HepG2 (cell line): ENCODE results near the gene RPL19. TPM values are rescaled to one million over a fixed set of nuclear protein-coding genes. Genes with fewer than 3 reads are reported as not detected.

ENCODE experiments used
- ASH2L ChIP-seq: fragments of 300-600, 200-600 bp; sonication (generic); IDR thresholded peaks from 2 replicates; pipeline ENCODE4 v1.7.0; 2017; ENCODE audit warnings: low read depth, mild to moderate bottlenecking, moderate library complexity, mixed read lengths, low read length; ENCODE audit not compliant: insufficient read length
- CCDC6 ChIP-seq: sonication (generic); formaldehyde crosslinking; IDR thresholded peaks from 2 replicates; pipeline ENCODE4 v1.8.1; 2022; ENCODE audit warnings: mild to moderate bottlenecking, missing genetic modification reagents, moderate library complexity
- CHD2 ChIP-seq: IDR thresholded peaks from 2 replicates; pipeline ENCODE4 v1.6.1; 2011; ENCODE audit warnings: low read depth, low read length, improper control_type of control experiment
- GRHL1 ChIP-seq: sonication (generic); formaldehyde crosslinking; conservative IDR thresholded peaks from 2 replicates; pipeline ENCODE4 v1.8.0; 2022; ENCODE audit warnings: missing genetic modification reagents
- HMG20A ChIP-seq: IDR thresholded peaks from 2 replicates; pipeline ENCODE4 v1.6.1; 2016; ENCODE audit warnings: borderline replicate concordance
- HNRNPUL1 ChIP-seq: fragments of 200-400 bp; formaldehyde crosslinking; IDR thresholded peaks from 2 replicates; pipeline ENCODE4 v1.6.1; 2017; ENCODE audit warnings: low read depth, mild to moderate bottlenecking, low read length, moderate library complexity
- HOXA9 ChIP-seq: sonication (generic); formaldehyde crosslinking; IDR thresholded peaks from 2 replicates; pipeline ENCODE4 v1.8.1; 2022; ENCODE audit warnings: missing genetic modification reagents, mild to moderate bottlenecking, moderate library complexity, borderline replicate concordance
- KDM2A ChIP-seq: sonication (generic); formaldehyde crosslinking; IDR thresholded peaks from 2 replicates; pipeline ENCODE4 v1.4.0; 2020; ENCODE audit warnings: low read depth, missing genetic modification reagents, borderline replicate concordance
- KMT2B ChIP-seq: IDR thresholded peaks from 2 replicates; pipeline ENCODE4 v1.6.1; 2016; ENCODE audit warnings: missing genetic modification reagents, missing compliant biosample characterization
- NFKBIZ ChIP-seq: IDR thresholded peaks from 2 replicates; pipeline ENCODE4 v1.6.1; 2018; ENCODE audit warnings: missing genetic modification reagents, missing compliant biosample characterization
- RCOR2 ChIP-seq: IDR thresholded peaks from 2 replicates; pipeline ENCODE4 v1.6.1; 2016; ENCODE audit warnings: missing biosample characterization, missing genetic modification reagents
- SETDB1 ChIP-seq: sonication (generic); formaldehyde crosslinking; IDR thresholded peaks from 2 replicates; pipeline ENCODE4 v1.5.1; 2020; ENCODE audit warnings: missing genetic modification reagents, mild to moderate bottlenecking, borderline replicate concordance
- ZNF274 ChIP-seq: sonication (generic); formaldehyde crosslinking; IDR thresholded peaks from 2 replicates; pipeline ENCODE4 v1.5.1; 2020; ENCODE audit warnings: mild to moderate bottlenecking, missing genetic modification reagents
- ZNF3 ChIP-seq: IDR thresholded peaks from 2 replicates; pipeline ENCODE4 v1.7.0; 2017; ENCODE audit warnings: inconsistent platforms
- ZNF333 ChIP-seq: sonication (generic); formaldehyde crosslinking; IDR thresholded peaks from 2 replicates; pipeline ENCODE4 v1.4.0; 2020; ENCODE audit warnings: mild to moderate bottlenecking, missing genetic modification reagents, borderline replicate concordance
- ZNF337 ChIP-seq: sonication (generic); formaldehyde crosslinking; IDR thresholded peaks from 2 replicates; pipeline ENCODE4 v1.5.1; 2020; ENCODE audit warnings: missing genetic modification reagents, low read depth, mild to moderate bottlenecking, borderline replicate concordance
- ZNF512 ChIP-seq: sonication (generic); formaldehyde crosslinking; IDR thresholded peaks from 2 replicates; pipeline ENCODE4 v1.4.0; 2020; ENCODE audit warnings: mild to moderate bottlenecking, missing genetic modification reagents
- ZNF772 ChIP-seq: sonication (generic); formaldehyde crosslinking; IDR thresholded peaks from 2 replicates; pipeline ENCODE4 v1.5.0; 2020; ENCODE audit warnings: mild to moderate bottlenecking, missing genetic modification reagents
- ZNF792 ChIP-seq: IDR thresholded peaks from 2 replicates; pipeline ENCODE4 v1.6.1; 2016
- ZNF891 ChIP-seq: sonication (generic); formaldehyde crosslinking; IDR thresholded peaks from 2 replicates; pipeline ENCODE4 v1.5.0; 2020; ENCODE audit warnings: mild to moderate bottlenecking, missing genetic modification reagents
- polyA plus RNA-seq, 8 experiments: library from polyadenylated mRNA; depleted of rRNA in 3 of 8; stranded (reverse) in 7 of 8; unstranded in 1 of 8; fragments of >200 nt; fragmentation: Illumina TruSeq in 4 of 8; extraction: Trizol in 4 of 8; gene quantifications; 2 replicates each; pipeline versions ENCODE4 v1.2.1 to v1.2.3, GENCODE V29; 2011 to 2016; ENCODE audit warnings: low read depth in 4 of 8, missing spikeins in 1 of 8, mixed read lengths in 1 of 8; ENCODE audit not compliant: insufficient read depth in 1 of 8
- total RNA-seq, 5 experiments: library from RNA; depleted of rRNA; stranded (reverse); fragments of >200 nt; fragmentation: Illumina TruSeq; extraction: Trizol; gene quantifications; 2 replicates each; pipeline ENCODE4 v1.2.3, GENCODE V29; 2016; ENCODE audit warnings: low read depth in 1 of 5
- TF ChIP-seq, protein P1 (sequence below): sonication (generic); formaldehyde crosslinking; IDR thresholded peaks from 2 replicates; pipeline ENCODE4 v1.8.1; 2023; ENCODE audit warnings: mild to moderate bottlenecking, missing genetic modification reagents

The RPL19 gene
- total and polyA plus RNA-seq, 2 of the 13 experiments (the other 11 are each of a cell fraction or from before 2014, with no cell fraction given): 2,522 to 2,768 TPM

DNA sequence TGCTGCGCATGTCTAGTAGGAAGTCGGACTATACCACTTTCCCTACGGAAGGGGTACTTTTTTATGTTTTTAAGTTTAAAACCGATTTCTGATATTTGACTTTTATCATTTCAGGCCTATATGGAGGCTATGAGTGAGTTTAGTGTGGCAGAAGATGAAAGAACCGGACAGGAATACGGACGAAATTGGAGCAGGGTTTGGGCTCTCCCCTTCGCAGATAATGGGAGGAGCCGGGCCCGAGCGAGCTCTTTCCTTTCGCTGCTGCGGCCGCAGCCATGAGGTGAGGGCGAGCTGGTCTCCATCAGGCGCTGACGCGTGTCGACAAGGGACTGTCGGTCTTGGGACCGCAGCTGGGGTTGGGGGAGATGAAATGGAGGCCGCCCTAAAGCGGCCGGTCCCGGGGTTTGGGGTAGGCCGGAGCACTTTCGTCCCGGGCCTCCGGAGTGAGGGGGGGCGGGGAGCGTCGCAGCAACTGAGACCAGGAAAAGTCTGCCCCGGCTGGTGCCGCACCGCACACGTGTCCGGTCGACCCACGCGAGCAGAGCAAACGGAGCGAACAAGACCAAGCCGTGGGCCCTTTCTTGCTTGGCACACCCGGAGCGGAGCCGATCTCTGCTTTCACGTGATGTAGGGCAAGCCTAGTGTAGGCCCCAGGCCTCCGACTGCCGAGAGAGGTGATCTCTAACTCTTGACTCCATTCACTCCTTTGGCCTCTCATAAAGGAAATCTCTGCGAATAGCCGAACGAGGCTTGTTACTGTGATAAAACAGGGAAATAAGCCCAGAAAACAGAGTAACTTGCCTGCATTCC is at the start of gene RPL19 (continued):
- TF ChIP-seq SETDB1 (0 out of 2 replicates have a peak, but pooled peaks have one; percentile 14), KDM2A (CRISPR knock-in tag) (peak; percentile 85; the same call in 1 of the 2 replicates), ZNF512 (peak; percentile 51; the same call in 1 of the 2 replicates), HMG20A (CRISPR knock-in tag) (no peak), ZNF772 (peak; percentile 94), HNRNPUL1 (no peak), HOXA9 (CRISPR knock-in tag) (no peak), CHD2 (no peak), ZNF3 (CRISPR knock-in tag) (no peak), ZNF333 (CRISPR knock-in tag) (peak; percentile 82; the same call in 1 of the 2 replicates), ASH2L (peak; percentile 98), ZNF891 (peak; percentile 94), RCOR2 (CRISPR knock-in tag) (no peak), ZNF337 (peak; percentile 50; the same call in 1 of the 2 replicates), CCDC6 (peak; percentile 91), KMT2B (peak; percentile 50), NFKBIZ (CRISPR knock-in tag) (peak; percentile 36; the same call in 1 of the 2 replicates), GRHL1 (CRISPR knock-in tag) (no peak), ZNF274 (CRISPR knock-in tag) (peak; percentile 85; the same call in 1 of the 2 replicates), ZNF792 (CRISPR knock-in tag) (0 out of 2 replicates have a peak, but pooled peaks have one; percentile 37)
- TF ChIP-seq, protein P1, sequence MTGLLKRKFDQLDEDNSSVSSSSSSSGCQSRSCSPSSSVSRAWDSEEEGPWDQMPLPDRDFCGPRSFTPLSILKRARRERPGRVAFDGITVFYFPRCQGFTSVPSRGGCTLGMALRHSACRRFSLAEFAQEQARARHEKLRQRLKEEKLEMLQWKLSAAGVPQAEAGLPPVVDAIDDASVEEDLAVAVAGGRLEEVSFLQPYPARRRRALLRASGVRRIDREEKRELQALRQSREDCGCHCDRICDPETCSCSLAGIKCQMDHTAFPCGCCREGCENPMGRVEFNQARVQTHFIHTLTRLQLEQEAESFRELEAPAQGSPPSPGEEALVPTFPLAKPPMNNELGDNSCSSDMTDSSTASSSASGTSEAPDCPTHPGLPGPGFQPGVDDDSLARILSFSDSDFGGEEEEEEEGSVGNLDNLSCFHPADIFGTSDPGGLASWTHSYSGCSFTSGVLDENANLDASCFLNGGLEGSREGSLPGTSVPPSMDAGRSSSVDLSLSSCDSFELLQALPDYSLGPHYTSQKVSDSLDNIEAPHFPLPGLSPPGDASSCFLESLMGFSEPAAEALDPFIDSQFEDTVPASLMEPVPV: peak; percentile 76; the same call in 1 of the 2 replicates
